HG03060 (cell line): ENCODE results near the gene PRRC2C.
A peak's percentile ranks its signal among the peaks of the same experiment; 100 is the strongest.
"Not testable (repeated sequence)": the region's sequence is repeated elsewhere in the genome, so short reads cannot be mapped to it uniquely, and the experiment has no call there.

Source experiments
- ATAC-seq: cut with Tn5 transposase; IDR thresholded peaks from one replicate; pipeline ENCODE4 v1.9.1; 2021; ENCODE audit warnings: low read depth, moderate number of reproducible peaks; ENCODE audit not compliant: unreplicated experiment

The PRRC2C gene

GRCh38 chr1:171495444-171495843, 10.1 kb downstream of the PRRC2C start:
- ATAC-seq = no peak

- no peak for ATAC-seq
Measured at GRCh38 chr1:171500304-171500703, 15.0 kb downstream of the PRRC2C start.

- no peak for ATAC-seq
Measured at GRCh38 chr1:171500803-171501202, 15.5 kb downstream of the PRRC2C start.

- ATAC-seq = peak; percentile 83
Measured at GRCh38 chr1:171501305-171502024, 16.1 kb downstream of the PRRC2C start.

GRCh38 chr1:171506525-171507304, 21.4 kb downstream of the PRRC2C start:
- ATAC-seq = no peak

- no peak for ATAC-seq
Measured at GRCh38 chr1:171507435-171507834, 22.1 kb downstream of the PRRC2C start.

GRCh38 chr1:171509191-171509590, 23.9 kb downstream of the PRRC2C start:
- no peak for ATAC-seq

- ATAC-seq = no peak
Measured at GRCh38 chr1:171513743-171514142, 28.4 kb downstream of the PRRC2C start.

- no peak for ATAC-seq
Measured at GRCh38 chr1:171515299-171515698, 30.0 kb downstream of the PRRC2C start.

- ATAC-seq = no peak
Measured at GRCh38 chr1:171515741-171516140, 30.4 kb downstream of the PRRC2C start.

GRCh38 chr1:171521567-171521966, 36.2 kb downstream of the PRRC2C start:
- ATAC-seq = no peak

GRCh38 chr1:171530676-171531075, 45.3 kb downstream of the PRRC2C start:
- ATAC-seq = no peak

GRCh38 chr1:171532520-171532919, 47.2 kb downstream of the PRRC2C start:
- no peak for ATAC-seq

GRCh38 chr1:171545523-171545922, 60.2 kb downstream of the PRRC2C start:
- ATAC-seq = no peak

- ATAC-seq = no peak
Measured at GRCh38 chr1:171550050-171550449, 64.7 kb downstream of the PRRC2C start.

GRCh38 chr1:171550598-171551100, 65.3 kb downstream of the PRRC2C start:
- not testable (repeated sequence) for ATAC-seq

GRCh38 chr1:171553960-171554359, 68.6 kb downstream of the PRRC2C start:
- not testable (repeated sequence) for ATAC-seq

- ATAC-seq = no peak
Measured at GRCh38 chr1:171563675-171564074, 78.3 kb downstream of the PRRC2C start.

- ATAC-seq = no peak
Measured at GRCh38 chr1:171566467-171566866, 81.1 kb downstream of the PRRC2C start.

GRCh38 chr1:171570295-171570694, 85.0 kb downstream of the PRRC2C start:
- no peak for ATAC-seq

GRCh38 chr1:171576144-171576543, 90.8 kb downstream of the PRRC2C start:
- ATAC-seq = no peak

GRCh38 chr1:171581226-171581625, 95.9 kb downstream of the PRRC2C start:
- no peak for ATAC-seq
